HepG2 (cell line): ENCODE measurements around the gene PDS5B. TPM values are rescaled to one million over a fixed set of nuclear protein-coding genes. Genes with fewer than 3 reads are reported as not detected.

Experiments
- ATAC-seq: fragments of 200-7000 bp; cut with Tn5 transposase; 3 replicates; pipeline ENCODE4 v1.9.1; 2020; ENCODE audit warnings: mild to moderate bottlenecking, moderate library complexity
- BruUV-seq: library from RNA; stranded (reverse); fragments of 400-500 nt; replicated peaks from 2 replicates; lab custom pipeline; 2021; lab: Mats Ljungman, UMichigan
- CTCF ChIA-PET: fragments of 300-600 bp; formaldehyde crosslinking; extraction: SDS; loops from one replicate; lab custom pipeline; 2021; ENCODE audit warnings: low total read pairs, inconsistent platforms, low intra/inter-chr PET ratio; lab: Yijun Ruan, JAX
- POLR2A ChIA-PET: fragments of 350-600 bp; sonication (Branson Sonifier 250); formaldehyde crosslinking; loops from one replicate; lab custom pipeline; 2020; ENCODE audit warnings: antibody characterized with exemption, inconsistent platforms; lab: Yijun Ruan, JAX
- DNase-seq: peaks from one replicate; pipeline ENCODE4 v3.0.0-alpha.2; 2015; ENCODE audit warnings: low spot score
- FAIRE-seq: peaks from 3 replicates; lab custom pipeline; 2011; peaks lifted over from hg19 to GRCh38; lab: Jason Lieb, UNC
- H2AFZ ChIP-seq: one replicate; pipeline ENCODE4 v1.6.1; 2011; ENCODE audit warnings: low read length, inconsistent platforms
- H3K27ac ChIP-seq: fragments of 300-600 bp; 3 replicates; pipeline ENCODE4 v1.8.0; 2011; ENCODE audit warnings: mixed run types, mild to moderate bottlenecking, mixed read lengths, low read length, inconsistent platforms; ENCODE audit not compliant: insufficient read depth; ENCODE audit errors: extremely low read length
- H3K27me3 ChIP-seq, 2 experiments: fragments of 200-600 bp in 1 of 2; 2 replicates in 1 of 2; 3 replicates in 1 of 2; pipeline versions ENCODE4 v1.6.0 to v1.8.0; 2011; ENCODE audit warnings: low read length in 2 of 2, mild to moderate bottlenecking in 2 of 2, moderate library complexity in 2 of 2, inconsistent platforms in 1 of 2; ENCODE audit not compliant: insufficient read depth in 2 of 2, control insufficient read depth in 1 of 2
- H3K36me3 ChIP-seq, 2 experiments: fragments of 200-600 bp in 1 of 2; replicated peaks in 1 of 2; 2 replicates in 1 of 2; 3 replicates in 1 of 2; pipeline versions ENCODE4 v1.5.1 to v1.8.0; 2011; ENCODE audit warnings: low read length in 2 of 2, inconsistent platforms in 1 of 2; ENCODE audit not compliant: insufficient read depth in 2 of 2, control insufficient read depth in 1 of 2
- H3K4me1 ChIP-seq: 2 replicates; pipeline ENCODE4 v1.5.1; 2012; ENCODE audit warnings: low read length, inconsistent platforms; ENCODE audit not compliant: insufficient read depth
- H3K4me2 ChIP-seq: 2 replicates; pipeline ENCODE4 v1.6.0; 2011; ENCODE audit warnings: low read depth, low read length, inconsistent platforms
- H3K4me3 ChIP-seq, 3 experiments: fragments of 200-600 bp in 1 of 3; sonication (generic), shearing (Covaris generic) in 1 of 3; replicated peaks in 1 of 3; 2 replicates each; pipeline ENCODE4 v1.5.1; 2011 to 2016; ENCODE audit warnings: low read length in 3 of 3, inconsistent platforms in 2 of 3, low read depth in 2 of 3, mild to moderate bottlenecking in 2 of 3, control low read depth in 1 of 3, mixed read lengths in 1 of 3; ENCODE audit not compliant: insufficient read depth in 1 of 3
- H3K79me2 ChIP-seq: one replicate; pipeline ENCODE4 v1.6.1; 2011; ENCODE audit warnings: low read length, inconsistent platforms; ENCODE audit not compliant: insufficient read depth
- H3K9ac ChIP-seq: 2 replicates; pipeline ENCODE4 v1.6.0; 2011; ENCODE audit warnings: mild to moderate bottlenecking, low read depth, low read length, inconsistent platforms; ENCODE audit not compliant: insufficient read depth
- H3K9me3 ChIP-seq: 2 replicates; pipeline ENCODE4 v1.5.1; 2012; ENCODE audit warnings: mild to moderate bottlenecking, low read length
- H4K20me1 ChIP-seq: 2 replicates; pipeline ENCODE4 v1.6.0; 2011; ENCODE audit warnings: inconsistent platforms, mild to moderate bottlenecking, low read length, moderate library complexity; ENCODE audit not compliant: insufficient read depth
- BCL6 ChIP-seq: IDR thresholded peaks from 2 replicates; pipeline ENCODE4 v1.6.1; 2016; ENCODE audit warnings: missing genetic modification reagents, missing compliant biosample characterization
- HHEX ChIP-seq: IDR thresholded peaks from 2 replicates; pipeline ENCODE4 v1.6.1; 2016; ENCODE audit warnings: control low read depth
- MAFK ChIP-seq, 2 experiments: IDR thresholded peaks in 1 of 2; conservative IDR thresholded peaks in 1 of 2; 2 replicates each; pipeline ENCODE4 v1.6.1; 2011; ENCODE audit warnings: improper control_type of control experiment in 2 of 2, low read length in 2 of 2
- MTA1 ChIP-seq: sonication (generic); formaldehyde crosslinking; IDR thresholded peaks from 2 replicates; pipeline ENCODE4 v1.4.0; 2020; ENCODE audit warnings: missing genetic modification reagents, mild to moderate bottlenecking, borderline replicate concordance
- NCOR1 ChIP-seq: fragments of 200-600 bp; sonication (generic); IDR thresholded peaks from 2 replicates; pipeline ENCODE4 v1.7.0; 2017; ENCODE audit warnings: antibody characterized with exemption, low read length, borderline replicate concordance
- NFE2L2 ChIP-seq: fragments of 150-350 bp; IDR thresholded peaks from 2 replicates; pipeline ENCODE4 v1.6.1; 2014; ENCODE audit warnings: low read length
- POLR2G ChIP-seq: fragments of 200-400 bp; formaldehyde crosslinking; IDR thresholded peaks from 2 replicates; pipeline ENCODE4 v1.6.1; 2018; ENCODE audit warnings: mild to moderate bottlenecking, low read depth, low read length, moderate library complexity
- SMC3 ChIP-seq: IDR thresholded peaks from 2 replicates; pipeline ENCODE4 v1.6.1; 2011; ENCODE audit warnings: low read length, improper control_type of control experiment
- ZFP90 ChIP-seq: sonication (generic); formaldehyde crosslinking; IDR thresholded peaks from 2 replicates; pipeline ENCODE4 v1.8.0; 2022; ENCODE audit warnings: missing genetic modification reagents, mild to moderate bottlenecking, inconsistent platforms, borderline replicate concordance
- ZIK1 ChIP-seq: sonication (generic); formaldehyde crosslinking; IDR thresholded peaks from 2 replicates; pipeline ENCODE4 v1.5.0; 2020; ENCODE audit warnings: mild to moderate bottlenecking, low read depth, missing genetic modification reagents, borderline replicate concordance
- ZNF3 ChIP-seq: IDR thresholded peaks from 2 replicates; pipeline ENCODE4 v1.7.0; 2017; ENCODE audit warnings: inconsistent platforms
- ZNF501 ChIP-seq: sonication (generic); formaldehyde crosslinking; IDR thresholded peaks from 2 replicates; pipeline ENCODE4 v1.5.1; 2020; ENCODE audit warnings: mild to moderate bottlenecking, moderate library complexity, missing genetic modification reagents
- ZNF510 ChIP-seq: sonication (generic); formaldehyde crosslinking; IDR thresholded peaks from 2 replicates; pipeline ENCODE4 v1.4.0; 2020; ENCODE audit warnings: low read depth, mild to moderate bottlenecking, missing genetic modification reagents
- ZNF652 ChIP-seq: IDR thresholded peaks from 2 replicates; pipeline ENCODE4 v1.6.1; 2016; ENCODE audit warnings: low read depth, borderline replicate concordance
- WGBS: methylation state at CpG from one replicate; pipeline ENCODE4 v1.1.6; 2017; ENCODE audit warnings: low lambda C conversion rate; 5-methylcytosine and 5-hydroxymethylcytosine counted together
- in situ Hi-C: cut with HindIII; loops from 2 replicates; pipeline ENCODE4 v1.10.0; 2017; ENCODE audit warnings: low pct_unique_long_range_greater_than_20kb; ENCODE audit not compliant: extremely low pct_ligation_motif_present
- intact Hi-C: fragments of 100-400 bp; cut with micrococcal nuclease; formaldehyde crosslinking; loops from one replicate; pipeline ENCODE4 v1.10.0; 2022; ENCODE audit not compliant: unreplicated experiment
- polyA plus RNA-seq, 8 experiments: library from polyadenylated mRNA; depleted of rRNA in 3 of 8; stranded (reverse) in 7 of 8; unstranded in 1 of 8; fragments of >200 nt; fragmentation: Illumina TruSeq in 4 of 8; extraction: Trizol in 4 of 8; gene quantifications; 2 replicates each; pipeline versions ENCODE4 v1.2.1 to v1.2.3, GENCODE V29; 2011 to 2016; ENCODE audit warnings: low read depth in 4 of 8, missing spikeins in 1 of 8, mixed read lengths in 1 of 8; ENCODE audit not compliant: insufficient read depth in 1 of 8
- total RNA-seq, 5 experiments: library from RNA; depleted of rRNA; stranded (reverse); fragments of >200 nt; fragmentation: Illumina TruSeq; extraction: Trizol; gene quantifications; 2 replicates each; pipeline ENCODE4 v1.2.3, GENCODE V29; 2016; ENCODE audit warnings: low read depth in 1 of 5
- TF ChIP-seq, protein P1 (sequence below): fragments of 450-650 bp; IDR thresholded peaks from 2 replicates; pipeline ENCODE4 v1.6.1; 2017

Gene PDS5B
- total and polyA plus RNA-seq, 2 of the 13 experiments (the other 11 are each of a cell fraction or from before 2014, with no cell fraction given) = 5.8 to 24.6 TPM

DNA sequence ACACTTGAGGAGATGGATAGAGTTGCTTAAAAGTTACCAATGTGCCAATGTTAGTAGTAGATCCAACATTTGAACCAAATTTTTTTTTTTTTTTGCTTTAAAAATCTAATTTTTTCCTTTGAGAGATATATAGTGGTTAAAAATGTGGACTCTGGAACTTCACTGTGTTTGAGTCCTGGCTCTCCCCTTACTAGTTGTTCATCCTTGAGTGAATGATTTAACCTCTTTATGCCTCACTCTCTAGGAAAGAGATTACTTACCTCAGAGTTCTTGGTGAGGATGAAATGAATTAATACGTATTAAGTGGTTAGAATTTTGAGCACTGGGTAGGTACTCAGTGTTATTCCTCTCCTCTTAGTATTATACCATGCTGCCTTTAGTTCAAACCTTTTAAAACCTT lies 24.3 kb downstream of the PDS5B start:
- H3K79me2 ChIP-seq = peaks cover 85% of the 10 kb centered on the region
- no peak overlapping the region for H3K4me3 ChIP-seq
- H3K36me3 ChIP-seq = no peaks in the 10 kb centered on the region
- no peak overlapping the region for H2AFZ ChIP-seq
- in situ Hi-C loops (no loop called here), intact Hi-C loops (no loop called here)
- 0 out of 2 replicates have a peak, but pooled peaks cover 6% of the 10 kb centered on the region for H3K9me3 ChIP-seq
- BruUV-seq = no TSS peak
- TF ChIP-seq BCL6 (CRISPR knock-in tag) = peak; percentile 59; the same call in 1 of the 2 replicates
- peak; percentile 59; the same call in 1 of the 2 replicates for TF ChIP-seq ZNF652
- no peak for TF ChIP-seq MTA1 (CRISPR knock-in tag)
- no peak for DNase-seq
- 93% methylated on average over 1 of the region's 1 CpG for WGBS
- H3K4me2 ChIP-seq = no peak overlapping the region; the same call in 1 of the 2 replicates
- peaks cover 43% of the 10 kb centered on the region for H3K4me1 ChIP-seq
- no peak overlapping the region for H3K27ac ChIP-seq
- H3K9ac ChIP-seq = no peak overlapping the region
- ChIA-PET CTCF (no interaction called here), POLR2A (no interaction called here)
- peak; percentile 62; the same call in 2 of the 3 replicates for ATAC-seq
- no peaks in the 10 kb centered on the region for H3K27me3 ChIP-seq
- 0 out of 2 replicates have a peak, but pooled peaks cover 10% of the 10 kb centered on the region for H4K20me1 ChIP-seq
- FAIRE-seq = no peak

DNA sequence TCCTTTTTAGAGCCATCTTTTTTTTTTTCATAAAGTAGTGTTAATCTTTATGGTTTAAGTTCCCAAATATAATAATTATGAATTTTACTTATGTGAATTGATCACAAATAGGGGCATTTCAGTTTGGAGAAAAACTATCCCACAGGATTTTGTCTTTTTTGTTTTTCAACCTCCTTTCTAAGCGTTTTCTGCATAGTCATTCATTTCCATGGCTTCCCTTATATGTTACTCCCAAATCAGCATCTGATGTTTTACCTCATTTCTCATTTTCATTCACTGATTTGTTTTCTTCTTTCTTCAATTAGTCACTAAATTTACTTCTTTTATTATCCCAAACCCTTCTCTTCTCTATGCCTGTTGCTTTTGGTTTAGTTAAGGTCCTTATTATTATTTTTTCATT lies 24.7 kb downstream of the PDS5B start:
- BruUV-seq = no TSS peak
- Histone ChIP-seq H3K9ac (no peak overlapping the region), H3K27me3 (no peaks in the 10 kb centered on the region), H4K20me1 (0 out of 2 replicates have a peak, but pooled peaks cover 10% of the 10 kb centered on the region), H3K9me3 (0 out of 2 replicates have a peak, but pooled peaks cover 6% of the 10 kb centered on the region), H3K4me2 (no peak overlapping the region), H3K4me1 (peaks cover 43% of the 10 kb centered on the region), H3K27ac (no peak overlapping the region), H3K4me3 (no peak overlapping the region), H2AFZ (no peak overlapping the region), H3K36me3 (no peaks in the 10 kb centered on the region), H3K79me2 (peaks cover 88% of the 10 kb centered on the region)
- ATAC-seq (no peak), FAIRE-seq (no peak), DNase-seq (no peak)
- 100% methylated on average over 1 of the region's 1 CpG for WGBS
- CTCF ChIA-PET = no interaction called here
- POLR2A ChIA-PET = no interaction called here
- peak; percentile 67 for TF ChIP-seq NFE2L2
- peak; percentile 8 to 24; a peak in 1 of 4 replicates for TF ChIP-seq MAFK (conservative IDR thresholded peaks at IDR 0.05 in 1 of 2, IDR thresholded peaks at IDR 0.05 in 1 of 2; ENCODE audit: low read length in 2 of 2)
- no peak for TF ChIP-seq ZNF510 (CRISPR knock-in tag)
- TF ChIP-seq, protein P1, sequence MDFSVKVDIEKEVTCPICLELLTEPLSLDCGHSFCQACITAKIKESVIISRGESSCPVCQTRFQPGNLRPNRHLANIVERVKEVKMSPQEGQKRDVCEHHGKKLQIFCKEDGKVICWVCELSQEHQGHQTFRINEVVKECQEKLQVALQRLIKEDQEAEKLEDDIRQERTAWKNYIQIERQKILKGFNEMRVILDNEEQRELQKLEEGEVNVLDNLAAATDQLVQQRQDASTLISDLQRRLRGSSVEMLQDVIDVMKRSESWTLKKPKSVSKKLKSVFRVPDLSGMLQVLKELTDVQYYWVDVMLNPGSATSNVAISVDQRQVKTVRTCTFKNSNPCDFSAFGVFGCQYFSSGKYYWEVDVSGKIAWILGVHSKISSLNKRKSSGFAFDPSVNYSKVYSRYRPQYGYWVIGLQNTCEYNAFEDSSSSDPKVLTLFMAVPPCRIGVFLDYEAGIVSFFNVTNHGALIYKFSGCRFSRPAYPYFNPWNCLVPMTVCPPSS = no peak
- TF ChIP-seq SMC3 = no peak
- TF ChIP-seq ZFP90 (CRISPR knock-in tag) = no peak
- TF ChIP-seq ZIK1 (CRISPR knock-in tag) = no peak
- TF ChIP-seq HHEX (CRISPR knock-in tag) = no peak
- no peak for TF ChIP-seq NCOR1
- TF ChIP-seq ZNF3 (CRISPR knock-in tag) = no peak
- no peak for TF ChIP-seq ZNF501 (CRISPR knock-in tag)
- TF ChIP-seq POLR2G = no peak
- in situ Hi-C loops = no loop called here
- intact Hi-C loops = no loop called here
